HFF-Myc (cell line): ENCODE data around the gene CYP39A1.

Experiments used
- DNase-seq: peaks from one replicate; pipeline ENCODE4 v3.0.0-alpha.2; 2011; ENCODE audit warnings: low read depth; ENCODE audit errors: extremely low read depth
- H3K4me3 ChIP-seq: replicated peaks from 2 replicates; pipeline ENCODE4 v1.5.1; 2011; ENCODE audit warnings: low read depth, mild to moderate bottlenecking, control low read depth, low read length
- TF ChIP-seq, protein P1 (sequence below): IDR thresholded peaks from 2 replicates; pipeline ENCODE4 v1.5.1; 2012; ENCODE audit warnings: mild to moderate bottlenecking, low read depth, low read length, control low read depth; ENCODE audit errors: missing control alignments

The CYP39A1 gene

GRCh38 chr6:46637145-46637544 is 15.5 kb downstream of the CYP39A1 start:
- TF ChIP-seq, protein P1, sequence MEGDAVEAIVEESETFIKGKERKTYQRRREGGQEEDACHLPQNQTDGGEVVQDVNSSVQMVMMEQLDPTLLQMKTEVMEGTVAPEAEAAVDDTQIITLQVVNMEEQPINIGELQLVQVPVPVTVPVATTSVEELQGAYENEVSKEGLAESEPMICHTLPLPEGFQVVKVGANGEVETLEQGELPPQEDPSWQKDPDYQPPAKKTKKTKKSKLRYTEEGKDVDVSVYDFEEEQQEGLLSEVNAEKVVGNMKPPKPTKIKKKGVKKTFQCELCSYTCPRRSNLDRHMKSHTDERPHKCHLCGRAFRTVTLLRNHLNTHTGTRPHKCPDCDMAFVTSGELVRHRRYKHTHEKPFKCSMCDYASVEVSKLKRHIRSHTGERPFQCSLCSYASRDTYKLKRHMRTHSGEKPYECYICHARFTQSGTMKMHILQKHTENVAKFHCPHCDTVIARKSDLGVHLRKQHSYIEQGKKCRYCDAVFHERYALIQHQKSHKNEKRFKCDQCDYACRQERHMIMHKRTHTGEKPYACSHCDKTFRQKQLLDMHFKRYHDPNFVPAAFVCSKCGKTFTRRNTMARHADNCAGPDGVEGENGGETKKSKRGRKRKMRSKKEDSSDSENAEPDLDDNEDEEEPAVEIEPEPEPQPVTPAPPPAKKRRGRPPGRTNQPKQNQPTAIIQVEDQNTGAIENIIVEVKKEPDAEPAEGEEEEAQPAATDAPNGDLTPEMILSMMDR = no peak
- no peak overlapping the region for H3K4me3 ChIP-seq
- DNase-seq = no peak

- no peak for DNase-seq
- TF ChIP-seq, protein P1 = no peak
- H3K4me3 ChIP-seq = no peak overlapping the region
Measured at GRCh38 chr6:46635462-46635861, 17.2 kb downstream of the CYP39A1 start.

DNA sequence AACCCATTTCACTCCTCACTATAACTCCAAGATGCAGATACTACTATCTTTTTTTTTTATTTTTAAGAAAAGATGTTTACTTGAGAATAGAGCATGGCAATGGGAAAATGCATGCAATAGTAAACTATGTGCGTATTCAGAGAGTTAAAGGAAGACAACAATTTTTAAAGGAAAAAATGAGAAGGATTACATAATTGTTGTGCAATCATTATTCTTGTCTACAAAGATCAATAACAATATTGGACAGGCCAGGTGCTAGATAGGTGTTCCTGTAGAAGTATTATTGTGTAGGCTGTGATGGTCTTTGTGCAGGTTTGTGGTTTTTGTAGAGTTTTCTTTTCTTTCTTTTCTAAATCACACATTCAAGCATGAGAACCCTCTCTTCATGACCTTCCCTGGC is 20.6 kb downstream of the CYP39A1 start:
- DNase-seq = no peak
- no peak overlapping the region for H3K4me3 ChIP-seq
- TF ChIP-seq, protein P1 = no peak

- TF ChIP-seq, protein P1 = no peak
- H3K4me3 ChIP-seq = no peak overlapping the region
Measured at GRCh38 chr6:46629691-46630090, 22.9 kb downstream of the CYP39A1 start.

GRCh38 chr6:46628976-46629375 is 23.6 kb downstream of the CYP39A1 start:
- DNase-seq = no peak
- no peak overlapping the region for H3K4me3 ChIP-seq
- TF ChIP-seq, protein P1 = no peak

More at GRCh38 chr6:46629691-46630090, 22.9 kb downstream of the CYP39A1 start:
- DNase-seq = no peak

GRCh38 chr6:46628498-46628897 is 24.1 kb downstream of the CYP39A1 start:
- TF ChIP-seq, protein P1 = no peak
- no peak for DNase-seq
- no peak overlapping the region for H3K4me3 ChIP-seq

DNA sequence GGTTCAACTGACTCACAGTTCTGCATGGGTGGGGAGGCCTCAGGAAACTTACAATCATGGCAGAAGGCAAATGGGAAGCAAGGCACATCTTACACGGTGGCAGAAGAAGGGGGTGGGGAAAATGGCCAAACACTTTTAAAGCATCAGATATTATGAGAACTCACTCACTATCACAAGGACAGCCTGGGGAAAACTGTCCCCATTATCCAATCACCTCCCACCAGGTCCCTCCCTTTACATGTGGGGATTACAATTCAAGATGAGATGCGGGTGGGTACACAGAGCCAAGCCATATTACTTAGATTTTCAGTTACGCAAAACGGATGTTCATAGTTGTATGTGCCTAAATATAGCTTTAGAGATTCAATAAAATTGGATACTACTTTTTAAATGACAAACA is 25.6 kb downstream of the CYP39A1 start:
- H3K4me3 ChIP-seq = no peak overlapping the region
- TF ChIP-seq, protein P1 = no peak
- no peak for DNase-seq
